ENCODE results near the gene ALK. TPM values are rescaled to one million over a fixed set of nuclear protein-coding genes. Genes with fewer than 3 reads are reported as not detected.

The ALK gene
- total RNA-seq, 1 experiment from 2014 or later, result 0.87 TPM

GRCh38 chr2:29591600-29591999 lies 329.8 kb downstream of the ALK start:
- Histone ChIP-seq H4K20me1 (ENCODE audit: low read length) (no peaks in the 10 kb centered on the region), H3K9me2 (replicated peaks; ENCODE audit: low read length) (no peaks in the 10 kb centered on the region), H3K4me3 (ENCODE audit: low read length) (no peak overlapping the region), H3K9ac (ENCODE audit: low read length) (no peak overlapping the region), H2AFZ (ENCODE audit: low read length) (no peak overlapping the region), H3K9me3 (ENCODE audit: low read length) (no peaks in the 10 kb centered on the region), H3K4me2 (ENCODE audit: low read length) (no peak overlapping the region), H3K79me2 (ENCODE audit: low read length) (no peaks in the 10 kb centered on the region), H3F3A (ENCODE audit: low read length, unreplicated experiment) (no peaks in the 10 kb centered on the region), H3K4me1 (ENCODE audit: insufficient read depth, low read length) (peaks cover 16% of the 10 kb centered on the region), H3K27me3 (ENCODE audit: low read length) (no peaks in the 10 kb centered on the region), H3K36me3 (ENCODE audit: low read depth, low read length) (no peaks in the 10 kb centered on the region), H3K27ac (ENCODE audit: low read length) (no peak overlapping the region)
- TF ChIP-seq EZH2phosphoT487 (IDR thresholded peaks at IDR 0.05; ENCODE audit: borderline replicate concordance, low read length) (no peak), CTCF (conservative IDR thresholded peaks at IDR 0.05; ENCODE audit: low read depth, low read length) (no peak), EZH2 (IDR thresholded peaks at IDR 0.05; ENCODE audit: low read length, unreplicated experiment) (no peak)
- DNase-seq (no peak), ATAC-seq (no peak)
- POLR2A ChIA-PET (ENCODE audit: unreplicated experiment), result no interaction called here
- CTCF ChIA-PET, result no interaction called here
- intact Hi-C loops (cut with micrococcal nuclease), result no loop called here
- BruUV-seq (replicated peaks), result no TSS peak

GRCh38 chr2:29590211-29590610 lies 331.2 kb downstream of the ALK start:
- Histone ChIP-seq H3K36me3 (ENCODE audit: low read depth, low read length) (no peaks in the 10 kb centered on the region), H3K27me3 (ENCODE audit: low read length) (no peaks in the 10 kb centered on the region), H3K4me1 (ENCODE audit: insufficient read depth, low read length) (peaks cover 17% of the 10 kb centered on the region), H3K27ac (ENCODE audit: low read length) (no peak overlapping the region), H3K4me3 (ENCODE audit: low read length) (no peak overlapping the region), H3F3A (ENCODE audit: low read length, unreplicated experiment) (no peaks in the 10 kb centered on the region), H3K9me3 (ENCODE audit: low read length) (no peaks in the 10 kb centered on the region), H3K9ac (ENCODE audit: low read length) (no peak overlapping the region), H3K4me2 (ENCODE audit: low read length) (no peak overlapping the region), H3K79me2 (ENCODE audit: low read length) (no peaks in the 10 kb centered on the region), H4K20me1 (ENCODE audit: low read length) (no peaks in the 10 kb centered on the region), H2AFZ (ENCODE audit: low read length) (no peak overlapping the region), H3K9me2 (replicated peaks; ENCODE audit: low read length) (no peaks in the 10 kb centered on the region)
- ChIA-PET CTCF (no interaction called here), POLR2A (ENCODE audit: unreplicated experiment) (no interaction called here)
- no peak for ATAC-seq
- no peak for TF ChIP-seq EZH2phosphoT487 (IDR thresholded peaks at IDR 0.05; ENCODE audit: borderline replicate concordance, low read length)
- TF ChIP-seq EZH2 (IDR thresholded peaks at IDR 0.05; ENCODE audit: low read length, unreplicated experiment), result no peak
- TF ChIP-seq CTCF (conservative IDR thresholded peaks at IDR 0.05; ENCODE audit: low read depth, low read length), result no peak
- intact Hi-C loops (cut with micrococcal nuclease), result no loop called here
- BruUV-seq (replicated peaks), result no TSS peak
- DNase-seq, result no peak

- Histone ChIP-seq H3F3A (ENCODE audit: low read length, unreplicated experiment) (no peaks in the 10 kb centered on the region), H3K9me2 (replicated peaks; ENCODE audit: low read length) (no peaks in the 10 kb centered on the region), H3K27ac (ENCODE audit: low read length) (no peak overlapping the region), H2AFZ (ENCODE audit: low read length) (no peak overlapping the region), H4K20me1 (ENCODE audit: low read length) (no peaks in the 10 kb centered on the region), H3K9ac (ENCODE audit: low read length) (no peak overlapping the region), H3K4me2 (ENCODE audit: low read length) (no peak overlapping the region), H3K4me1 (ENCODE audit: insufficient read depth, low read length) (peaks cover 17% of the 10 kb centered on the region), H3K36me3 (ENCODE audit: low read depth, low read length) (no peaks in the 10 kb centered on the region), H3K4me3 (ENCODE audit: low read length) (no peak overlapping the region), H3K79me2 (ENCODE audit: low read length) (no peaks in the 10 kb centered on the region), H3K27me3 (ENCODE audit: low read length) (no peaks in the 10 kb centered on the region), H3K9me3 (ENCODE audit: low read length) (no peaks in the 10 kb centered on the region)
- ChIA-PET POLR2A (ENCODE audit: unreplicated experiment) (no interaction called here), CTCF (no interaction called here)
- BruUV-seq (replicated peaks), result no TSS peak
- TF ChIP-seq EZH2phosphoT487 (IDR thresholded peaks at IDR 0.05; ENCODE audit: borderline replicate concordance, low read length) (no peak), CTCF (conservative IDR thresholded peaks at IDR 0.05; ENCODE audit: low read depth, low read length) (no peak), EZH2 (IDR thresholded peaks at IDR 0.05; ENCODE audit: low read length, unreplicated experiment) (no peak)
- intact Hi-C loops (cut with micrococcal nuclease), result no loop called here
- no peak for ATAC-seq
- DNase-seq, result no peak
Observed at GRCh38 chr2:29589440-29590103, 331.8 kb downstream of the ALK start.
